GM12864 (cell line): ENCODE results near the gene PRKAG2.
"Not testable (repeated sequence)": the region's sequence is repeated elsewhere in the genome, so short reads cannot be mapped to it uniquely, and the experiment has no call there.

Experiments used
- DNase-seq: peaks from one replicate; pipeline ENCODE4 v3.0.0-alpha.2; 2011; ENCODE audit warnings: low read depth
- H3K4me3 ChIP-seq: 2 replicates; pipeline ENCODE4 v1.5.1; 2011; ENCODE audit warnings: mild to moderate bottlenecking, low read depth, low read length, control low read depth
- CTCF ChIP-seq: IDR thresholded peaks from 2 replicates; pipeline ENCODE4 v1.5.1; 2011; ENCODE audit warnings: low read depth, mild to moderate bottlenecking, moderate library complexity, low read length, control low read depth, inconsistent platforms; ENCODE audit errors: missing control alignments

The PRKAG2 gene

GRCh38 chr7:151542606-151543130, 334.2 kb downstream of the PRKAG2 start:
- TF ChIP-seq CTCF: no peak
- DNase-seq: no peak
- H3K4me3 ChIP-seq: no peak overlapping the region

GRCh38 chr7:151541709-151542499, 335.0 kb downstream of the PRKAG2 start:
- TF ChIP-seq CTCF: no peak
- no peak overlapping the region for H3K4me3 ChIP-seq
- no peak for DNase-seq

- no peak overlapping the region for H3K4me3 ChIP-seq
- no peak for TF ChIP-seq CTCF
- DNase-seq: no peak
Measured at GRCh38 chr7:151540146-151540545, 336.8 kb downstream of the PRKAG2 start.

GRCh38 chr7:151539088-151539671, 337.7 kb downstream of the PRKAG2 start:
- TF ChIP-seq CTCF: no peak
- H3K4me3 ChIP-seq: no peak overlapping the region
- DNase-seq: no peak

DNA sequence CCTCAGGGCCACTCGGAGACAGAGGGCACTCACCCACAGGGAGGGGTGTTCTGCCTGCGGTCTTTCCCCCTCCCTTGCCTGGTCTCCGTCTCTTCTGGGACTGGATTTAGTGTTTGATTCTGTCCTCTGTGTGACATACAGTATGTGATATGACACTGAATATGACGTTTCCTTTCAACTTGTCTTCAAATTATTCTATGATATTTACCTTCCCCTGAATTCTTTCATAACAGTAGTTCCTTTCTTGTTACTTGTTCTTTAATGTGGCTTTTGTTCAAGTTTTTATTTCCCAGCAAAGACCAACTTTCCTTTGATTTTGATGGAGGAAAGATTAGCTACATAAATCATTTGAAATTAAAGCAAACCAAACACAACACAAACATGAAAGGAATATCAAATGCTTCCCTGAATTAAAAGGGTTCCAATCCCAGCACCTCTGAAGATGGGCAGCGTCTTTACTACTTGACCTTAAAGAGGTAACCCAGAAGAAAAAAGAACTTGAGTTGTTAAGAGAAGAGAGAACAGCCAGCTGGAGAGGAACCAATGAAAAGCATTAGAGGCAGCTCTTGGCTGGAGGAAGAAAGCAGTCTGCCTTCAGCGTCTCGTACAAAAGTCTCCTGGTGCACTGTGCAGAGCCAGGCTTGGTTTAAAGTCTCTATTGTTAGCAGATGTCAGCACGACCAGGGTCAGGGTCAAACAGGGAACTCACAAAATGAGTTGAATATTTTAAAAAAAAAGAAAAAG, 338.9 kb downstream of the PRKAG2 start:
- no peak for TF ChIP-seq CTCF
- no peak overlapping the region for H3K4me3 ChIP-seq
- no peak for DNase-seq

DNA sequence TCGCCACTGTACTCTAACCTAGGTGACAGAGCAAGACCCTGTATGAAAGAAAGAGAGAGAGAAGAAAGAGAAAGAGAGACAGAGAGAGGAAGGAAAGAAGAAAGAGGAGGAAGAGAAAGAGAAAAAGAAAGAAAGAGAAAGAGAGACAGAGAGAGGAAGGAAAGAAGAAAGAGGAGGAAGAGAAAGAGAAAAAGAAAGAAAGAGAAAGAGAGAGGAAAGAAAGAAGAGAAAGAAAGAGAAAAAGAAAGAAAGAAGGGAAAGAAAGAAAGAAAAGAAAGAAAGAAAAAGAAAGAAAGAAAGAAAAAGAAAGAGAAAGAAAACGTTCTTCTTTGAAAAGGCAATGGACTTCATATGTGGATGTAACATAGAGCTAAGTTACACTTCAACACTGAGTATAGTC, 340.7 kb downstream of the PRKAG2 start:
- H3K4me3 ChIP-seq, DNase-seq: not testable (repeated sequence)

DNA sequence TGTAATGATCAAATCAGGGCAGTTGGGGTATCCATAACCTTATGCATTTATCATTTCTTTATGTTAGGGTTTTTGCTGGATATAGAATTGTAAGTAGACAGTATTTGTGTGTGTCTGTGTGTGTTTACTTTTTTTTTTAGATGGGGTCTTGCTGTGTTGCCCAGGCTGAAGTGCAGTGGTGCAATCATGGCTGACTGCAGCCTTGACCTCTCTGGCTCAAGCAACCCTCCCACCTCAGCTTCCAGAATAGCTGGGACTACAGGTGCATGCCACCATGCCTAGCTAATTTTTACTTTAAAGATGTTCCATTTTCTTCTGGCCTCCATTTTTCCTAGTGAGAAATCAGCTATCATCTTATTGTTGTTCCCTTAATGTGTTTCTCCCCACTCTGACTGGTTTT, 347.1 kb downstream of the PRKAG2 start:
- DNase-seq: no peak
- no peak for TF ChIP-seq CTCF
- H3K4me3 ChIP-seq: no peak overlapping the region
